SW 1271 (cell line): ENCODE results near the gene INTS1.
A peak's percentile ranks its signal among the peaks of the same experiment; 100 is the strongest.

Source experiments
- DNase-seq, 2 experiments: peaks; one replicate each; lab custom pipeline; 2025; lab: John Stamatoyannopoulos, UW

The INTS1 gene

DNA sequence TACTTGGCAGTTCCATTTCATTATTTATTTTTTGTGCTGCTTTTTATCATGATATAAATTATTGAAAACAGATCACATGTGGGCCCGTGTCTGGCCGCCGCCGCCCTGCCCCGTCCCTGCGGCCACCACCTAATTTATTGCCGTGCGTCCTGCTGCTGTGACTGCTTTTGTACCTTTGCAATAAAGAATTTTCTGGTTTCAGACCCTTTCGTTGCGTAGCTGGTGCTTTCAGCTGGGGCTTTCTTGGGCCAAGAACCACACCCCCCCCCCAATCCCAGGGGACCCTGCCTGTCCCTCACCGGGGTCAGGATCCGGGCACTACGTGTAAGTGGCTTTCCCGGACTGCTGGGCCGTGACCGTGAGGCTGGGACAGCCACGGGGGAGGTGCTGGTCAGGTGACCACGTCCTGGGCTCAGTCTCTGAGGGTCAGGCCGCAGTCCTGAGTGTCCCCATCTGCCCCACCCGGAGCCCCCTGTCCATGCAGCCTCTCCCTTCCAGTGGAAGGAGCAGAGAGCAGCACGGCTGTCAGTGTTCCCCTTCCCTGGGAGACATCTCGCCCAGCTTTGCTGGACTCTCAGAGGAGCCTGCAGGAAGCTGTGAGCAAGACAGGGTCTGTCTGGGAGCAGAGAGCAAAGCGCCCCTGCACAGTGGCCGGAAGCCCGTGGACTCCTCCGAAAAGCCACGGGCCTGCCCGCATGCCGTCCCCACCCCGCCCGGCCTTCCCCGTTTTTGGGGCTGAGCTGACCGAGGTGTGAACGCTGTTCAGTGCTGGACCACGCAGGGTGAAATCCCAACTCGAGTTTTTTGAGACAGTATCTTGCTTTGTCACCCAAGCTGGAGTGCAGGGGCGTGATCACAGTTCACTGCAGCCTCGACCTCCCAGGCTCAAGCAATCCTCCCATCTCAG, 38.9 kb upstream of the INTS1 start:
- no peak for DNase-seq

DNA sequence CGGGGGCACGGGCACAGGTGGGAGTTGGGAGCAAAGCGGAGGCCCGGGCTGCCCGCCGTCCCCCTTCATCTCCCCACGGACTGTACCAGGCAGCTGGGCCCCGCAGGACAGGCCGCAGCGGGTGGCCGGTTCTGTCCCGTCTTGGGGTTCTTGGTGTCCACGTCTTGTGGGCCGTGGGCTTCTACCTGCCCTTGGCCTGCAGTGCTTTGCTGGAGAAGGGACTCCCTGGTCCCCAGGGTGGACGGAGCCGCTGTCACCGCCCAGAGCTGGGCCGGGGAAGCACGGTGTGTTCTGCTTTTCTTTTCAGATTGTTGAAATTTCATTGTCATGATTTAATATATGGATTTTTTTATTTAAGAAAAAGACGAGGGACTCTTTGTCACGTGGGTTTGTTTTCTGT, 38.1 kb upstream of the INTS1 start:
- DNase-seq, result no peak

- no peak for DNase-seq
These were observed 37.4 kb upstream of the INTS1 start for GRCh38 chr7:1541431-1542162.

DNA sequence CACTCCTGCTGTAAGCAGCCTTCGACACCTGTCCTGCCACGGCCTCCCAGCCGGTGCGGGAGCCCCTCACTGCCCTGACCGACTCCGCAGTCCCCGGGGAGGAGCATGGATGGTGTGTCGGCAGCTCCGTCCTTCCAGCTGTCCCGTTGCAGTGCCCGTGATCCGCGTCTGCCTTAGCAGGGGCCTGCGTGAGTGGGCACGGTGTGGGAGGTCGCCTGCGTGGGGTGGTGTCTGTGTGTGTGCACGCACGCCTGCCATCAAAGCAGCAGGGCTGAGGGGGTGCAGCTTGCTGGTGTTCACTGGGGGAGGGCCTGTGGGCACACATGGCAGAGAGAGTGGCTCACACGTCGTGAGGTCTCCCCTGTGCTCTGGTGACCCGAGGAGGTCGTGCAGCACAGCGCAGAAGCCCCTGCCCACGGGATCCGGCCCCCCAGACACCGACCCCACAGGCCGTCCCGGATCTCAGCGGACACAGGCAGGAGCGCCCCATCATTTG, 36.6 kb upstream of the INTS1 start:
- DNase-seq, result no peak

DNA sequence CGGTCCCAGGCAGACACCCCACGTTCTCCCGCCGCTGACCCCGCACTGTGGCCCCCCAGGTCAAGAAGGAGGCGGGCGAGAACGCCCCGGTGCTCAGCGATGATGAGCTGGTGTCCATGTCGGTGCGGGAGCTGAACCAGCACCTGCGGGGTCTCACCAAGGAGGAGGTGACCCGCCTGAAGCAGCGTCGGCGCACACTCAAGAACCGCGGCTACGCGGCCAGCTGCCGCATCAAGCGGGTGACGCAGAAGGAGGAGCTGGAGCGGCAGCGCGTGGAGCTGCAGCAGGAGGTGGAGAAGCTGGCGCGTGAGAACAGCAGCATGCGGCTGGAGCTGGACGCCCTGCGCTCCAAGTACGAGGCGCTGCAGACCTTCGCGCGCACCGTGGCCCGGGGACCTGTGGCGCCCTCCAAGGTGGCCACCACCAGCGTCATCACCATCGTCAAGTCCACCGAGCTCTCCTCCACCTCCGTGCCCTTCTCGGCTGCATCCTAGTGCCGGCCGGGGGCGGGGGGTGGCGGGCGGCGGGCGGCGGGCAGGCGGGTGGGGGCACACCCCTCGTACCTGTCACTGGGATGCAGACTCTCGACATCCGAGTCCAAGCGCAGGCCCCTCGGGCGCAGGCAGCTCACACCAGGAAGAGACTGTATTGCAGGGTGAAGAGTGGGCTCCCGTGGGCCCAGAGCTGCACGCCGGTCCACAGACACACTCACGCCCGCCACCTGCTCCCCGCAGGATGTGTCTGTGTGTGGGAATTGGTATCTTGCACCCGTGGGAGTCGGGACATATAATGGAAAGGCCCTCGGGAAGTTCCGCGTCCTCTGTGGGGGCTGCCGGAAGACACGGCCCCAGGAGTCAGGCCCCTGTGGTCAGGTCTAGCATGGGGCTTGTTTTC, 35.9 kb upstream of the INTS1 start:
- DNase-seq, result no peak

- no peak for DNase-seq
These were observed 35.1 kb upstream of the INTS1 start for GRCh38 chr7:1539181-1539881.

- no peak for DNase-seq
These were observed 34.5 kb upstream of the INTS1 start for GRCh38 chr7:1538544-1539180.

DNA sequence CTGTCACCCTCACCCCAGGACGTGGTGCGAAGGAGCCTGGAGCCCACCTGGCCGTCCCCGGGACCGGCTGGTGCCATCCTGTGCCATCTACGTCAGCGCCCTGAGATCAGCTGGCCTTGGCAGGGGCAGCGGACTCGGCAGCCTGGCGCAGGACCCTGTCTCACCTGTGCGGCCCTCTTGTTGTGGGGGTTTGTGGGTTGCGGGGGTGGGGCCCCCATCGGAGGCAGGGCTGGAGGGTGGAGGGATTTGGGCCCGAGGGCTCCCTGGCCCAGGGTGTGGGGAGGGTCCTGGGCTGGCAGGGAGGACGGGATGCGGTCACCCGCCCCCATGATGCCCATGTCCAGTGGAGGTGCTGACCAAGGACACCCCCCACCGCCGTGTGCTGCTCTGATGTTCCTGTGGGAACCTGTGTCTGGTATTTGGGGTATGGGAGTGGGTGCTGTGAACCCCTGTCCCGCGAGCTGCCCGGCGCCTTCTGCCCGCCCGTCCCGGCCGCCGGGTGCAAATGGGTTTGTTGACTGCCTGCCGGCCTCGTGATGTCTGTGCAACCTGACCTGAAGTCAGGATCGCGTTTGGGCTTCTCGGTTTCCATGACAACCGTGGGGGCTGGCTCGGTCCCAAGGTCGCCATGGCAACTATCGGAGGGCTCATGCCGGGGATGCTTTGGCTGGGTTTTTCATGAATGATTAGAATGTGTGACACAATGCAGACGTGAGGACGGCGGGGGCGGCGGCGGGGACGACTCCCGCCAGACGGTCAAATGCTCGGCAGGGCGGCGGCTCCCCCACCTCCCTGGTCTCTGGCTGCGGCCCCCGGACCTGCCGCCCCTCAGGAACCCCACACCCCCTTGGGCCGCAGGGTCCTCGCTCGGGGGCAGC, 33.6 kb upstream of the INTS1 start:
- DNase-seq, result peak; percentile 87 to 88

- DNase-seq, result peak; percentile 96 to 97
These were observed 32.8 kb upstream of the INTS1 start for GRCh38 chr7:1536743-1537534.

- DNase-seq, result no peak
These were observed 32.2 kb upstream of the INTS1 start for GRCh38 chr7:1536455-1536742.

DNA sequence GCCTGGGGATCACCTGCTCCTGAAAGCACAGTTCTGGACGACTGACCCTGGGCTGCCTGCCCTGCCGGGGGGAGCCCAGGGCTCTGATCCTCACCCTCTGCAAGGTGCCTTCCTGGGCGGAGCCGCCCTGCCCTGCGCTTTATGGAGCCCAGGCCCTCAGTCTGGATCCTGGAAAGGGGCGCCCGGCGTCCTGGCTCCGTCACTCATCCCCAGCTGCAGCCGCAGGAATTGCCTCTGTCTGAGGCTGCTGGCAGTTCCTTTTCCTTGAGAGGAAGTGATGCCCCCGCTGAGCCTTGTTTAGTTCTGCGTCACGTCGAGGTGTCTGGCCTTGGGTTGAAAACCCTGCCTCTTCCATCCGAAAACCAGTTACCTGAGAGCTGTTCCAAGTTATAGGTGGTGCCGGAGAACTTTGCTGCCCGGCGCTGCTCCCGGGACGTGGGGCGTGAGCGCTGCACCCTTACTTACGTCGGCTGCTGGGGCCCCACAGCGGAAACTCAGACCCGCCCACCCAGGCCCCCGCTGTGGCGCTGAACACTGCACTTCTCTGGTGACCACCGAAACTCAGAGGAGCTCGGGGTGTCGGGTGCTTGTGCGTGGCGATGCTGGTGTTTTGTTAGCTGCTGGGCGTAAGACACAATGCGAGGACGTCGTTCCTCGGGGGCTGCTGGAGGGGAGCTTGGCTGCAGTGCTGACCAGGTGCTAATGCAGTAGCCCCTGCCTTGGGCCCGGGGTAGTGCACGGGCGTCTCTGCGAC, 31.7 kb upstream of the INTS1 start:
- no peak for DNase-seq

GRCh38 chr7:1535100-1535458, 30.9 kb upstream of the INTS1 start:
- DNase-seq, result no peak

DNA sequence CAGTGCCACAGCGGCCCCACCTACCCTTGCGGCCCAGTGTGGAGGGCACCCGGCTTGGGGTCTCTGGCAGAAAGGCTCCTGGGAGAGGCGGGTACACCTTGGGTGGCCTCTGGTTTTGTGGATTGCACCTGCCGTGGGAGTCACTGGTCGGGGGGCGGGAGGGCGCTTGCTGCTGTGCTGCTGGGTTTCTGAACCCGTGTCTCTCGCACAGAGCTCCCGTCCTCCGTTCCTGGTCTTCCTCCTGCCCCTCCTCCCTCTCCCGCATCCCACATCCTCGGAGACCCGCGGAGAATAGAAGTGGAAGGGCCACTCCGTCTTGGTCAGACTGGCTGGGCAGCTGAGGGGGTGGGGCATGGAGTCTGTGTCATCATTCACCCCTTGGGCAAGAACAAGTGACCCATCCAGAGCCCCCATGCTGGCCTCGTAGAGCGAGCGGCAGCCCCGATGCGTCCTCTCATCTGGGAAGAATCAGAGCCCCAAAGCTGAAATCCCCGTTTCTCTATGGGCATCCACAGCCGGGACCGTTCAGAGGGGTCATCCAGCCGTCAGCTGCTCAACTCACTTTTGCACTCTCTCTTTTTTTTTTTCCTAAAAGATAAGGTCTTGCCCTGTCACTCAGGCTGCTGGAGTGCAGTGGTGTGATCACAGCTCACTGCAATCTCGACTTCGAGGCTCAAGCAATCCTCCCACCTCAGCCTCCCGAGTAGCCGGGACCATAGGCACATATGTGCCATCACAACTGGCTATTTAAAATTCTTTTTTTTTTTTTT, 30.3 kb upstream of the INTS1 start:
- no peak for DNase-seq

DNA sequence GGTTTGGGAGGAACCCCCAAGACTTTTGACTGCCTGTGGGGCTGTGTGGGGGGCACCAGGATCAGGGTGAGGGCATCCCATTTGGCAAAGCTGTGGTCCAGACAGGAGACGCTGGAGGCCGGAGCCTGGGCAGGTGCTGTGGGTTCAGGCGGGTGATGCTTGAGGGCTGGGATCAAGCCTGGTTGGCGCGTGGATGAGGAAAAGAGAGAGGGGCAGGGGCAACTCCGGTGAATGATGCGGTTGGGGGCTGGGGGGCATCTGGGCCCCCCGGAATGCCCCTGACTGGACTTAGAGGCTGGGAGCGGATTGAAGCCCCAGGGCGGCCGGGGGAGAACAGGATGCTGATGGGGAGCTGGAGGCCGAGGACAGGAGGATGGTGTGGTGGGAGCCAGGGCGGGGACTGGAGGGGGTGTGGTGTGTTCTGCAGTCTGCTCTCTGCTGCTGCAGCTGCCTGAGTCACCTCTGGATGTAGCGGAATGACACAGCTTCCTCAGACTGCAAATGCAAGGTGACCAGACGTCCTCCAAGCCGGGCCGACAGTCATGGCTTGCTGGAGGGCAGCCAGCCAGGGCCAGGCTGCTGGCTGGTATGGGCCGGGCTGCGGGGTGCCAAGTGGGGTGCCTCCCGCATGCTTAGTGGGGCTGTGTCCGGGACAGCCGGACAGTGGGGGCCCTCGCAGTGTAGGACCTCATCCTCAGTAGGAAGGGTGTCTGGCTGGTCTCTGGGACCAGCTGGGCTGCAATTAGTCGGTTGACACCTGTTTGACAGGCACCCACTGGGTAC, 29.5 kb upstream of the INTS1 start:
- peak; percentile 94 to 97 for DNase-seq

DNA sequence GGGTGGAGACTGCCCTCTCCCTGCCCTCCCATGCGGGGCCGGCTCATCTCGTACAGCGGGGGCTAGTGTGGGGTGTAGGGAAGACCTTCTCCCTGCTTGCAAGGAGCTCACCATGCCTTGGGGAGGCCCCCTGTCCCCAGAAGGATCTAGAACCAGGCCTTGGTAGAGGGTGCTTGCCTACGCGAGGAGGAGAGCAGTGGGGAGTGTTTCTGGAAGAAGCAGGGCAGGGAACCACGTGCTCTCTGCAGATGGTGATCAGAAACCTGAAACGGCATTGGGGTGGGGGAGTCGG, 29.0 kb upstream of the INTS1 start:
- peak in 1 of 2 experiments; percentile 68 for DNase-seq

DNA sequence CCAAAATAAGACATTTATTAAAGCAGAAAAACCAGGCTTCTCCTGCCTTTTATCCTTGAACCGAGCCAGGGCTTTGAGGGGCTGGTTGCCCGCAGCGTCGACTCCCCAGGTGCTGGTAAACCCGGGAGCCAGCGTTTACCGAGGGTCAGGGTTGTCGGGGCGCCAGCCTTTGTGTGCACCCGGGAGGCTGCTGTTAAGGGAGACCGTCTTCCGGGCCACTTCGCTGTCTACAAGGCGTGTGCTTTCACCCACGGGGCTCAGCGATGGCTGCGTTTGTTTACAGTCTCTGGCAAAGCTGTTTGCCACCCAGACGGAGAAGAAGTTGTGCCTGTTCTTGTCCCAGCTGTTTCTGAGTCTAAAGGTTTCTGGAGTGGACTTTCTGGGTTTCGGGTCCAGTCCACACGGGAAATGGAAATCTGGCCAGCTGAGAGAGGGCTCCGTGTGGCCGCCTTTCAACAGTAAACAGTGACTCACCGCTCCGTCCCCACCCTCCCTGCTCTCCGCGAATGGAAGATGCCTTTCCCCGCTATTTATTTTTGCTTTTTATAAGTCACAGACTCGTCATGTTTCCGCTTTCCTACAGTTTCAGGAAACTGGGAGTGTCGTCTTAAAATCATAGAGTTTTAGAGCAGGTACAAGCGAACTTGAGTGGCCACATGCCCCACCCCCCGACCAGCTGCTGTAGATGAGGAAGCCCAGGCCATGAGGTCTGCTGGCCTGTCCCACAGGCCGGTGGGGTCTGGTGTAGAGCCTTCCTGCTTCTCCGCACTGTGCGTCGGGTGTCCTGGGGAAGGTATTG, 28.5 kb upstream of the INTS1 start:
- DNase-seq, result peak; percentile 92 to 97
